Activated CD4-positive, alpha-beta T cell treated with anti-CD3 and anti-CD28 coated beads, Interleukin-2, amount 50 U/mL, for 16 hours (primary cell): ENCODE measurements around the gene SLITRK2.
A peak's percentile ranks its signal among the peaks of the same experiment; 100 is the strongest.

Experiments
- DNase-seq: peaks from one replicate; pipeline ENCODE4 v3.0.0-alpha.2; 2020

Gene SLITRK2

GRCh38 chrX:145817331-145818185 is at the start of gene SLITRK2:
SLITRK2 (plus strand) TSS chrX:145817829; CDS start chrX:145822426, 4,597 bp downstream.
- DNase-seq, result no peak

- DNase-seq, result no peak
These were observed 44.6 kb upstream of the SLITRK2 start for GRCh38 chrX:145773006-145773405.

GRCh38 chrX:145792281-145792680 is 25.3 kb upstream of the SLITRK2 start:
- no peak for DNase-seq

GRCh38 chrX:145803508-145803907 is 14.1 kb upstream of the SLITRK2 start:
- no peak for DNase-seq

- no peak for DNase-seq
These were observed 4.5 kb upstream of the SLITRK2 start for GRCh38 chrX:145813081-145813480.

- DNase-seq, result no peak
These were observed 871 bp upstream of the SLITRK2 start for GRCh38 chrX:145816601-145817315.

GRCh38 chrX:145818186-145819113 is 821 bp downstream of the SLITRK2 start:
- DNase-seq, result no peak

- no peak for DNase-seq
These were observed 3.2 kb downstream of the SLITRK2 start for GRCh38 chrX:145820825-145821224.

GRCh38 chrX:145821291-145821897 is 3.8 kb downstream of the SLITRK2 start:
- DNase-seq, result no peak

- DNase-seq, result no peak
These were observed 4.4 kb downstream of the SLITRK2 start for GRCh38 chrX:145821898-145822571.

- no peak for DNase-seq
These were observed 5.5 kb downstream of the SLITRK2 start for GRCh38 chrX:145823132-145823531.

- peak; percentile 6 for DNase-seq
These were observed 8.3 kb downstream of the SLITRK2 start for GRCh38 chrX:145825896-145826295.

GRCh38 chrX:145826466-145826865 is 8.8 kb downstream of the SLITRK2 start:
- no peak for DNase-seq

- DNase-seq, result no peak
These were observed 15.2 kb downstream of the SLITRK2 start for GRCh38 chrX:145832796-145833195.

GRCh38 chrX:145840531-145840930 is 22.9 kb downstream of the SLITRK2 start:
- no peak for DNase-seq

- no peak for DNase-seq
These were observed 25.7 kb downstream of the SLITRK2 start for GRCh38 chrX:145843146-145843904.

- DNase-seq, result no peak
These were observed 27.3 kb downstream of the SLITRK2 start for GRCh38 chrX:145844886-145845285.

GRCh38 chrX:145848448-145848847 is 30.8 kb downstream of the SLITRK2 start:
- no peak for DNase-seq

- no peak for DNase-seq
These were observed 31.2 kb downstream of the SLITRK2 start for GRCh38 chrX:145848857-145849256.

GRCh38 chrX:145853181-145853580 is 35.6 kb downstream of the SLITRK2 start:
- DNase-seq, result no peak

GRCh38 chrX:145856181-145856580 is 38.6 kb downstream of the SLITRK2 start:
- no peak for DNase-seq
